ENCODE results near the gene LRRC75A. TPM values are rescaled to one million over a fixed set of nuclear protein-coding genes. Genes with fewer than 3 reads are reported as not detected.

The LRRC75A gene
- total and polyA plus RNA-seq, 2 of the 8 experiments (the other 6 are each of a cell fraction or from before 2014, with no cell fraction given): 9.7 to 9.9 TPM

GRCh38 chr17:16461606-16461866 is 30.5 kb downstream of the LRRC75A start:
- no peak overlapping the region for H3K56ac ChIP-seq (replicated peaks; ENCODE audit: insufficient read length, low read depth, low read length)
- no peak overlapping the region for H3K4me2 ChIP-seq (ENCODE audit: insufficient read depth in 1 of 2, low read depth in 2 of 2, low read length in 2 of 2)
- no peak overlapping the region for H3K18ac ChIP-seq (ENCODE audit: extremely low read depth, low read length)
- H2BK15ac ChIP-seq (ENCODE audit: low read length): no peak overlapping the region
- no peak overlapping the region for H2BK120ac ChIP-seq (replicated peaks; ENCODE audit: low read depth, low read length)
- no peak overlapping the region for H3K4me3 ChIP-seq (ENCODE audit: extremely low read depth in 1 of 4, insufficient read depth in 2 of 4, low read depth in 3 of 4, low read length in 4 of 4)
- H4K20me1 ChIP-seq (replicated peaks in 1 of 2; ENCODE audit: control insufficient read depth in 1 of 2, insufficient read depth in 2 of 2, low read length in 2 of 2): peaks cover 3 to 4% of the 10 kb centered on the region in 2 experiments
- H2AK5ac ChIP-seq (ENCODE audit: low read depth, low read length): no peak overlapping the region
- no peak overlapping the region for H2BK12ac ChIP-seq (ENCODE audit: low read depth, low read length)
- peaks cover 6 to 26% (median 12%) of the 10 kb centered on the region in 4 experiments for H3K4me1 ChIP-seq (replicated peaks in 1 of 4; ENCODE audit: control insufficient read depth in 3 of 4, insufficient read depth in 4 of 4, low read length in 3 of 4)
- no peaks in the 10 kb centered on the region; a peak in 2 of 8 replicates for H3K36me3 ChIP-seq (ENCODE audit: control insufficient read depth in 2 of 4, insufficient read depth in 4 of 4, low read length in 3 of 4)
- no peak overlapping the region for H4K8ac ChIP-seq (ENCODE audit: extremely low read depth, insufficient read depth, low read length)
- H3K79me2 ChIP-seq (ENCODE audit: control insufficient read depth in 1 of 2, insufficient read depth in 2 of 2, low read length in 2 of 2): no peaks in the 10 kb centered on the region
- no peak overlapping the region for H2BK5ac ChIP-seq (ENCODE audit: low read depth, low read length)
- no peaks in the 10 kb centered on the region for H3K23me2 ChIP-seq (ENCODE audit: low read depth, low read length)
- H2BK20ac ChIP-seq (ENCODE audit: low read length): no peak overlapping the region
- POLR2A ChIA-PET (ENCODE audit: partially characterized antibody): interaction anchor here (0.8 to 17.6 kb wide), 7 partner anchors 8 to 23 kb away, joined by 3 to 204 read pairs (median 4); no protein-coding TSS in a partner anchor
- peaks cover 4% of the 10 kb centered on the region for H3K79me1 ChIP-seq (ENCODE audit: low read depth, low read length)
- FAIRE-seq (no peak), DNase-seq (ENCODE audit: low read depth in 1 of 2, low spot score in 2 of 2) (no peak)
- no peak overlapping the region for H3K14ac ChIP-seq (ENCODE audit: insufficient read length)
- H4K91ac ChIP-seq (replicated peaks; ENCODE audit: insufficient read length, low read length): no peak overlapping the region
- H3K27me3 ChIP-seq (replicated peaks in 1 of 4; ENCODE audit: control insufficient read depth in 3 of 4, extremely low read depth in 1 of 4, insufficient read depth in 3 of 4, low read length in 3 of 4): no peaks in the 10 kb centered on the region
- WGBS, 2 experiments (ENCODE audit: extremely low coverage in 1 of 2, insufficient coverage in 1 of 2, insufficient read length in 1 of 2, insufficient replicate concordance in 2 of 2, low coverage in 1 of 2, low lambda C conversion rate in 2 of 2, missing lambda C conversion rate in 1 of 2): 83% methylated on average over 3 of the region's 3 CpGs; no CpG with 5 or more reads in 1 of the 2 experiments
- no peak overlapping the region for H2AFZ ChIP-seq (ENCODE audit: low read length)
- H4K5ac ChIP-seq (ENCODE audit: insufficient read length, low read depth, low read length): no peak overlapping the region
- H3K23ac ChIP-seq (ENCODE audit: insufficient read length): no peak overlapping the region
- CTCF ChIA-PET (ENCODE audit: partially characterized antibody): interaction anchor here (1.1 to 36.9 kb wide), 5 partner anchors 9 to 60 kb away, joined by 3 to 941 read pairs (median 32); partner anchors contain the start of gene LRRC75A
- no peaks in the 10 kb centered on the region for H3K9me3 ChIP-seq (ENCODE audit: insufficient read depth in 2 of 2, low read depth in 1 of 2, low read length in 1 of 2)
- H3K27ac ChIP-seq (ENCODE audit: low read depth, low read length): no peak overlapping the region
- no peak overlapping the region for H3K9ac ChIP-seq (replicated peaks in 1 of 4; ENCODE audit: extremely low read depth in 1 of 4, low read depth in 3 of 4, low read length in 3 of 4)
- H3K4ac ChIP-seq (replicated peaks; ENCODE audit: insufficient read length, low read depth, low read length): no peak overlapping the region
- no peak for TF ChIP-seq JUN (IDR thresholded peaks at IDR 0.05; ENCODE audit: low read depth, low read length)
- TF ChIP-seq SP2 (IDR thresholded peaks at IDR 0.05; ENCODE audit: low read length): no peak
- no peak for TF ChIP-seq SUZ12 (IDR thresholded peaks at IDR 0.05; ENCODE audit: low read length)
- no peak for TF ChIP-seq SIN3A (conservative IDR thresholded peaks at IDR 0.05 in 1 of 2, IDR thresholded peaks at IDR 0.05 in 1 of 2; ENCODE audit: low read depth in 1 of 2, low read length in 2 of 2)
- TF ChIP-seq BCL11A (IDR thresholded peaks at IDR 0.05; ENCODE audit: low read depth in 2 of 2, low read length in 2 of 2): no peak
- TF ChIP-seq BACH1 (IDR thresholded peaks at IDR 0.05; ENCODE audit: low read length): no peak

Measured in H1 (cell line).